Left lobe of liver (tissue), 2 donors: ENCODE measurements around the gene TBX1. TPM values are rescaled to one million over a fixed set of nuclear protein-coding genes. Genes with fewer than 3 reads are reported as not detected.
A peak's percentile ranks its signal among the peaks of the same experiment; 100 is the strongest.
"Not testable (repeated sequence)": the region's sequence is repeated elsewhere in the genome, so short reads cannot be mapped to it uniquely, and the experiment has no call there.

Experiments
- ATAC-seq: fragments of 200-7000 bp; cut with Tn5 transposase; one replicate; pipeline ENCODE4 v1.9.1; 2020; ENCODE audit warnings: mild to moderate bottlenecking, moderate library complexity
- DNase-seq: peaks from one replicate; pipeline ENCODE4 v3.0.0-alpha.2; 2020; ENCODE audit warnings: low spot score
- total RNA-seq: library from RNA; stranded (reverse); gene quantifications from one replicate; pipeline ENCODE4 v1.2.1, GENCODE V29; 2021
- donor health status: DM: no; HTN: no; CAD: no; lungs with moderate emphysema.
- donor health status: DM: no; HTN: yes; CAD: no.

TBX1 gene
- total RNA-seq, 1 donor from 2014 or later = 0.40 TPM

DNA sequence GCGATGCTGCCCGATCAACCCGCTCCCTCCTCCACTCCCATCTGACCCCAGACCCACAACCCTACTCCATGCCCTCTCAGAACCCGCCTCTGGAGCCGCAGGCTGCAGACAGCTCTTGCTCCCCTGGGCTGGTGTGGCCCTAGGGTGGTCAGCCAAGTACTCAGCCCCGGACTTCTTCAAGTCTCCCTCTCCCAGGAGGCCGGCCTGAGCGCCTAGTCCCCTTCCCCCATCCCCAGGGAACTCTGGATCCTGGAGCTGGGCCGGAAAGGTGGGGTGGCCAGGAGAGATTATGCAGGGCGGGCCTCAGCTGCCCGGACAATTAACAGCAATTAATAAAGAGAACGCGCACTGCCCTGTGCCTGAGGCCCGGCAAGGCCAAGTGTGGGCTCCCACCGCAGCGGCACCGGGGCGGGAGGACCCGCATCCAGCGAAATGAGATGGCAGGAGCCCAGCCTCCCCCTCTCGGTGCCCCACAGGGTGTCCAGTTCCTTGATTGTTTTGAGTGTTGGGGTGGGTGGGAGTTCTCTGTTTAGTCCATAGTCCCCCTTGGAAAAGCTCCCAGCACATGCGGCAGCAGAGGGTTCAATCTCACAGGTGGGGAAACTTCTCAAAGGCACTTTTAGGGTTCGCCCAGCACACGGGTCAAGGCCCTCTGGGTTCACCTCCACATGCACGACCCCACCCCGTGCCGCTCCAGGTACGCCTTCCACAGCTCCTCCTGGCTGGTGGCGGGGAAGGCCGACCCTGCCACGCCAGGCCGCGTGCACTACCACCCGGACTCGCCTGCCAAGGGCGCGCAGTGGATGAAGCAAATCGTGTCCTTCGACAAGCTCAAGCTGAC, 3.1 kb downstream of the TBX1 start:
- DNase-seq = no peak
- no peak for ATAC-seq

DNA sequence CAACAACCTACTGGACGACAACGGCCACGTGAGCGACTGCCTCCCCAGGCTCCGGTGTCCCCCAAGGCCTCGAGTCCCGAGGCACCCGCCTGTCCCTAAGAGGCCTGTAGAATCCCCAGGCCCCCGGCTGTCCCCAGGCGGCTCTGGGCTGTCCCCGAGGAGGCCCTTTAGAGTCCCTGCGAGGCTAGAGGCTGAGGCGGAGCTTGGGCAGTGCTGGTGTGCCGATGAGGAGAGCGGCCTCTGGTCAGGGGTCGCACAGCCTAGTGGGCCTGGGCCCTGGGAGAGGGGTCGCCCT, 3.7 kb downstream of the TBX1 start:
- no peak for ATAC-seq
- DNase-seq = no peak

DNA sequence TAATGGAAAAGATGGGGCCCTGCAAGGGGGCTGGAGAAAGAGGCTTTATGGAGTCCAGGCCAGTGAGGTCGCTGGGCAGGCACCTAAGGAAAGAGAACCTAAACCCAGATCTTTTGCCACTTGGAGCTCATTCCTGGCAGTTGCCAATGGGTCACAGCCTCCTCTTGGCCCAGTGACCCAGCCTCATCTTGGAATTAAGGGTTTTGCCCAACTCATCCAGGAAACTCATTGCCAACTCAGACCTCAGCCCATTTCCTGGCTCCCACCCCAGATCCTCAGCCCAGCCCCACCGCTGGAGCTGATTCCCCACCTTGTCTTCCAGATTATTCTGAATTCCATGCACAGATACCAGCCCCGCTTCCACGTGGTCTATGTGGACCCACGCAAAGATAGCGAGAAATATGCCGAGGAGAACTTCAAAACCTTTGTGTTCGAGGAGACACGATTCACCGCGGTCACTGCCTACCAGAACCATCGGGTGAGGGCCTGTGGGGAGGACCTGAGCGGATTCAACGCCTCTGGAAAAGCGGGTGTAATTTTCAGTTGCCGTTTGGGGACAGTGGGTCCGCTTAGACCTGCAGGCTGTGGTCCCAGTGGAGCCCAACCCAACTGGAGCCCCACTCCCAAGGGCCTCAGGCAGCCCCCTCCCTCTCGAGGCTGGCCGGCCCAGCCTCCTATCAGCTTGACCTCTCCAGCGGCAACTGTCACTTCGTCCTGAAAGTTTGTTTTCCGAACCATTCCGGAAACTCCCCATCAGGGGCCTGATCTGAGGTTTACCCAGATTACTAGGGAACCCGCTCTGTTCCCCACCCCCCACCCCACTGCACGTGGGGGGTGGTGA, 4.3 kb downstream of the TBX1 start:
- ATAC-seq (no peak), DNase-seq (no peak)

DNA sequence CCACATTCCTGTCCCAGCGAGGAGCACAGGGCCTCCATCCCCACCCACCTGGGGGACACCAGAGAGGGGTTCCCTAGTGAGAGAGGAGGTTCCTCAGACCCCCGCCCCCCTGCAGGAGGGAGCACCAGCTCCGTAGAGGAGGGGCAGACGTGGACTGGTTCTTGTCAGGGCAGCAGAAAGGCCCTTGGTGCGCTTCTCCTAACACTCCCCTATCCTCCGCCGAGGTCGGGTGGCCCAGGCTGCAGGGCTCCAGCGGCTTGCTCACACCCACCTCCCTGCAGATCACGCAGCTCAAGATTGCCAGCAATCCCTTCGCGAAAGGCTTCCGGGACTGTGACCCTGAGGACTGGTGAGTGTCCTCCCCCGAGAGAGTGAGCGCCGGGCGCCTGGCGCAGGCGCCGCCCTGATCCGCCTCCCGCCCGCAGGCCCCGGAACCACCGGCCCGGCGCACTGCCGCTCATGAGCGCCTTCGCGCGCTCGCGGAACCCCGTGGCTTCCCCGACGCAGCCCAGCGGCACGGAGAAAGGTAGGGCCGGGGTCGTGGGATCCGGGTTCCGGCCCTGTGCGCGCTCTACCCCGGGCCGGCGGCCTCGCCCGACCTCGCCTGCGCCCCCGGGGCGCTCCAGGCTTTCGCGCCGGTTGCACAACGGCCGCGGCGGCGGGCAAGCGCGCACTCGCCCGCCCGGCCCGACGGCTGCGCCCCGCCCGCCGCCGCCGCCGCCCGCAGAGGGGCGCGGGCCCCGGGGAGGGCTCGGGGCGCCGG, 5.1 kb downstream of the TBX1 start:
- ATAC-seq = peak; percentile 43
- no peak for DNase-seq

DNA sequence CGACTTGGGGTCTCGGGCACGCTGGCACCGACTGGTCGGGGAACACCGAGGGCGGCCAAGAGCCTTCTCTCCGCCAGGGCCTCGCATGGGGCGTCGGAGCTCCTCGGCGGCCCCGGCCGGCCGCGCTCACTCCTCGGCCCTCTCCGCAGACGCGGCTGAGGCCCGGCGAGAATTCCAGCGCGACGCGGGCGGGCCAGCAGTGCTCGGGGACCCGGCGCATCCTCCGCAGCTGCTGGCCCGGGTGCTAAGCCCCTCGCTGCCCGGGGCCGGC, 5.6 kb downstream of the TBX1 start:
- DNase-seq = no peak
- no peak for ATAC-seq

DNA sequence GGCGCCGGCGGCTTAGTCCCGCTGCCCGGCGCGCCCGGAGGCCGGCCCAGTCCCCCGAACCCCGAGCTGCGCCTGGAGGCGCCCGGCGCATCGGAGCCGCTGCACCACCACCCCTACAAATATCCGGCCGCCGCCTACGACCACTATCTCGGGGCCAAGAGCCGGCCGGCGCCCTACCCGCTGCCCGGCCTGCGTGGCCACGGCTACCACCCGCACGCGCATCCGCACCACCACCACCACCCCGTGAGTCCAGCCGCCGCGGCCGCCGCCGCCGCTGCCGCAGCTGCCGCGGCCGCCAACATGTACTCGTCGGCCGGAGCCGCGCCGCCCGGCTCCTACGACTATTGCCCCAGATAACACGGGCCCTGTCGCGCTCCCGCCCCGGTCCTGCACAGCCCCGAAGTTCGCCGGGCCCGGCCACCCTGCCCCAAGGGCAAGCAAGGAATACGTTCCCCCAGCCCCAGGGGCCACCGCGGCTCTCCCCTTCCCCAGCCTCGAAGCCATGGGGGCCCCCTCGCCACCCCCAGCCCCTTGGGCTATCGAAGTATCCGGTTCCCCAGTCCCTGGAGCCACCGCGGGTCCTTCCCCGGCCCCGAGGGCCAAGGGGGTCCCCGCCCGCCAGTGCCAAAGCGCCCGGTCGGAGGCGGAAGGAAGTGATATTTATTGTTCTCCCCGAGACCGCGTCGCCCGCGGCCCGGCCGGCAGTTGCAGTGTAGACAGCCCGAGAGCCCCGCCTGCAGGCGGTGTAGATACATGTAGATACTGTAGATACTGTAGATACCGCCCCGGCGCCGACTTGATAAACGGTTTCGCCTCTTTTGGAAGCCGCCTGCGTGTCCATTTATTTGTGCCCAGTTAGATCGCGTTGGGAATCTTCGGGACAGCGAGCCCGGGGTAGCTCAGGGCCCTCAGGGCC, 6.2 kb downstream of the TBX1 start:
- ATAC-seq (peak; percentile 82), DNase-seq (peak; percentile 60)

DNA sequence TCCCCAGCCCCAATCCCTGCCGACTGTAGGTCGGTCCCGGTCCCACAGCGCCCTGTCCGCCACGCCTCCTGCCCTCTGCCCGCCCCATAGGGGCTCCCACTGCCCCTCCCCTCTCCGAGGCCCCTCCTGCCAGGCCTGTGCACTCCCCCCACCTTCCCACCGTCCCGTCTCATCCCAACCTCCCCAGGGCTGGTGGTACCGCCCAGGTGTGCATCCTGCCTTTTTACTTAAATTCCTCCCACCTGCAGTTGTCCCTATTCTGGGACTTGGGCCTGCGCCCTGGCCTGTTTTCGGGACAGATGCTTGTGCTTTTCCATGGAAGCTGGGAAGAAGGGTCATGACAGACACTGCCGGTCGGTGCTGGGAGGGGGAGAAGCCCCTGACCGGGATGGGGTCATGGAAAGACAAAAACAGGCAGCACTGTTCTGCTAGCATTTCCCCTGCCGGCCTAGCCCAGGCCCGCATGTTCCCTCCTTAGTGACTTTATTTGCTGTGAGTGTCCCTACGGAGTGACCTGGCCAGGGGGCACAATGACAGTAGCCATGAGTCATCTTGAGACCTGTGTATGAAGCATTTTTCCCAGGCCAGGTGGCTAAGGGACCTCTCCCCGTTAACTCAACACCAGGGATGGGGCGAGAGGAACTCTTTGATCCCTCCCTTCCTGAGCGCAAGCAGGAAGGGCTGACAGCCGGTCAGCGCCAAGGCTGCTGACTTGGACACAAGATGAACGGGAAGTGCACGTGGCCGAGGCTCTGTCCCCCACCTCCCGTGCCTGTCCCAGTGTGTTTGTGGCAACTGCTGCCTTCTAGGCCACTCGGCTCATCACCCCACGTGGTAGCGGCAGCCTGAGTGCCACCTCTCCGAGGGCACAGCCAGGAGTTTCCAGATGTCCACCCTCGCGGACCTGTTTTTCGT, 7.1 kb downstream of the TBX1 start:
- ATAC-seq = peak; percentile 32
- DNase-seq = no peak

DNA sequence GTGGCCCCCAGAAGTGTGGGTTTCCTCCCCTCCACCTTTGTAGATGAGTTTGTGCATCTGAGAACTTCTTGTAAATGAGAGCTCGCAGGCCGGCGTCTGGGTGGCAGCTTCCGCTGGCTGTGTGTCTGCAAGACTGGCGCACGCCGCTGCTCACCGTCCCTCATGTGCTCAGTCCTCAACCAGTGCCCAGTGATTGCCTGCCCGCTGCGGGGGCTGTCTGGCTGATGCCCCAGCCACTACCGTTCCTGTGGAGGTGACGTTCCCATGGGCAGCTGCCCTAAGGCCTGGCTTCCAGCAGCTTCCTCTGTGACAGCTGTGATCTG, 8.8 kb downstream of the TBX1 start:
- DNase-seq = no peak
- no peak for ATAC-seq

DNA sequence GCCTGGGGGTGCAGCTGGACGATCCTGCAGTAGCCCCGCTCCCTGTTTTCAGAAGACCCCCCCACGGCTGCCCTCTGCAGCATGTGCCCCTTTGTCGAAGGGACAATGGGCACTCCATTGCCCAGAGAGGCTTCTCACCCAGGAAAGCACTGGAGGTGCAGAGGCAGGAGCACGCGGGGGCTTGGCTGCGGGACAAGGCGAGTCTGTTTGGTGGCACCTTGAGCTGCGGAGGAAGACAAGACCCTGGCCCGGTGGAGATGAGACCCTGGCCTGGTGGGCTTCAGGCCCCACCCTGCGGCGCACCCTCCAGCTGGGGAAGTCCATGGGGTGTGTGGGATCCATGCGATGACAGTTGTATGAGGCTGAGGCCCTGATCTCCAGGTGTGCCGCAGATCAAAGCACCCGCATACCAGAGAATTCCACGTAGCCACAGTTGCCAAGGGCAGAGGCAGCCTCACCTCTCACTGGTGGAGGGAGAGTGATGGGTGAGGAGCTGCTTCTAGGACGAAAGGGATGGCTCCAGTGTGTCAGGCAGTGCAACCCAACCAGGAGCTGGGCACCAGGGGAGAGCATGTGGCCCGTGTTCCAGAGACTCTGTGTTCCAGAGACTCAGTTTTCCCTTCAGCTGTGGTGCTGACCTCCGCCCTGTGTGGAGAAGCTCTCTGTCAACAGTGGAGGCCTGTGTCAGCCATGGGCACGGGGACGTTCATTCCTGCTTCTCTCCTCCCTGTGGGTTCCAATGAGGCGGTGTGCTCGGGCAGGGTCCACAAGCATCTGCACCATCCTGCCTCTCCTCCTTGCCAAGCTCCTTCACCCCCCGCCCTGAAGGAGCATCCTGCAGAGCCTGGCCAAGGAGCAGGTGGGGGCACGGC, 10.0 kb downstream of the TBX1 start:
- ATAC-seq = no peak
- no peak for DNase-seq

DNA sequence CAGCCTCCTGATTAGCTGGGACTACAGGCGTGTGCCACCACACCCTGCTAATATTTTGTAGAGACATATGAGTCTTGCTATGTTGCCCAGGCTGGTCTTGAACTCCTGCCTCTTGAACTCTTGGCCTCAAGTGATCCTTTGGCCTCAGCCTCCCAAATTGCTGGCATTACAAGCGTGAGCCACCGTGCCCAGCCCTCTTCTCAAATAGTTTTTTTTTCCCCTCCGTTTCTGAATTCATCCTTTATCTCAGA, 11.8 kb downstream of the TBX1 start:
- ATAC-seq = no peak
- DNase-seq = no peak

DNA sequence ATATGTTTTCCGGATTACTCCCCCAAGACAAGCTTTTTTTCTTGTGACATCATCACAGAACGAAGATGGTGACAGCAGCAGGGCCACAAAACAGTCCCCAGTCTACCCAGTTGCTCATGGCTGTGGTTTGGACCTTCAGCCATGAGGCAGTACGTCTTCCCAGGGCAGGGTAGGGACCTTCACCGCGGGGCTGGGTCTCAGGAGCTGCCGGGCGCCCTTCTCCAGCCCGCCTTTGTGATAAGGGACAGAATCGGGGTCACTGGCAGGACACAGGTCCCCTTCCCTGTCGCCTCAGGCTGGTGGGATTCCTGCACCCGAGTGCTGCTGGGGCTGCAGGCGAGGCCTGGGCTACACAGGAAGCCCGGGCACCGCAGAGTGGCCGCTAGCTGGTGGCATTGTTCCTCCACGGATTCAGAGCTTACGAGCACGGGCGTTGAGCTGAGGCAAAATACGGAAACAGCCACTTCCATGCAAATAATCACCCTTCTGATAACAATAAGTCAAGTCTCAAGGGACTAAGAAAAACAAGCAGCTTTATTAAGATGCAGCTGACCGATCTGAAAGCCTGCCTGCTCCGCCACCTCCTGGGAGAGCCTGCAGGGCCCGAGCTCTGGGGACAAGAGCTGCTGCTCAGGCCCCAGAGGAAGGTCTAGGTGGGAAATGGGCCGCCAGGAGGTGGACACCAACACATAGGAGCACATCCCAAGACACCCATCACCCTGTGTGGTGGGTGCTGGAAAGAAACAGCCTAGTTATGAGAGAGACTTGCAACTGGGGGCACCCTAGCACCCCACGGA, 12.3 kb downstream of the TBX1 start:
- ATAC-seq (peak; percentile 26), DNase-seq (no peak)

DNA sequence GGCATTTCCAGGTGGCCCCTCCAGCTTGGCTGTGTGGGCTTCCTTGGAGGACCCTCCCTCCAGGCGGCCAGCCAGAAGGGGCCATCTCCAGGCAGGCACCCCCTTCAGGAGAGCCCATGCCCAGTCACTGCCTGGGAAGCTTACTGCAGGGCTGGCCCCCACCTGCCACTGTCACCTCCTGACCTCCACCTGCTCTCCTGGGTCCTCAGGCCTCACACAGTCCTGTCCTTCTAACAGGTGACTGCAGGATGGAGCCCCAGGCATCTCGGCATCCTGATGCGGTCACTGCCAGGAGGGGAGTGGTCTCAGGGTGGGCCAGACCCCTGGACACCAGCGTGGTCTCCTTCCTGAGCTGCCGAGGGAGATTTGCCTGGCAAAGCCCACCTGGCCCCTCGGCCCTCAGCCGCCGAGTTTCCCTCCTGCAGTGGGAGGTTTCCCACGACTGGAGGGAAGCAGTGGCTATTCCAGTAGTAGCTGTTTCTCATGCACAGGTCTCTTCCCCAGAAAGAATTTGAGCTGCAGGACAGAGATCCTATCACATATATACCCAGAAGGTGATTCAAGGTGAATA, 13.0 kb downstream of the TBX1 start:
- no peak for DNase-seq

DNA sequence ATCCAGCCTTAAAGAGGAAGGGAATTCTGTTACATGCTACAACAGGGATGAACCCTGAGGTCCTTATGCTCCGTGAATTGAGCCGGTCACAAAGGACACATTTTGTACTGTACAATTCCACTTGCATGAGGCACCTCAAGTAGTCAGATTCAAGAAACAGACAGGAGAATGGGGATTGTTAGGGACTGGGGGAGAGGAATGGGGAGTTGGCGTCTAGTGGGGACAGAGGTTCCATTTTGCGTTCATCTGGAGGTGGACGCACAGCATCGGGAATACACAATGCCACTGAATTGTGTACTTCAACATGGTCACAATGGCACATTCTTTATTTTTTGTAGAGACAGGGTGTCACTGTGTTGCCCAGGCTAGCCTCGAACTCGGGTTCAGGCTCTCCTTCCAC, 14.1 kb downstream of the TBX1 start:
- DNase-seq (no peak), ATAC-seq (no peak)

More for the DNA sequence above, 13.0 kb downstream of the TBX1 start:
- ATAC-seq = no peak

DNA sequence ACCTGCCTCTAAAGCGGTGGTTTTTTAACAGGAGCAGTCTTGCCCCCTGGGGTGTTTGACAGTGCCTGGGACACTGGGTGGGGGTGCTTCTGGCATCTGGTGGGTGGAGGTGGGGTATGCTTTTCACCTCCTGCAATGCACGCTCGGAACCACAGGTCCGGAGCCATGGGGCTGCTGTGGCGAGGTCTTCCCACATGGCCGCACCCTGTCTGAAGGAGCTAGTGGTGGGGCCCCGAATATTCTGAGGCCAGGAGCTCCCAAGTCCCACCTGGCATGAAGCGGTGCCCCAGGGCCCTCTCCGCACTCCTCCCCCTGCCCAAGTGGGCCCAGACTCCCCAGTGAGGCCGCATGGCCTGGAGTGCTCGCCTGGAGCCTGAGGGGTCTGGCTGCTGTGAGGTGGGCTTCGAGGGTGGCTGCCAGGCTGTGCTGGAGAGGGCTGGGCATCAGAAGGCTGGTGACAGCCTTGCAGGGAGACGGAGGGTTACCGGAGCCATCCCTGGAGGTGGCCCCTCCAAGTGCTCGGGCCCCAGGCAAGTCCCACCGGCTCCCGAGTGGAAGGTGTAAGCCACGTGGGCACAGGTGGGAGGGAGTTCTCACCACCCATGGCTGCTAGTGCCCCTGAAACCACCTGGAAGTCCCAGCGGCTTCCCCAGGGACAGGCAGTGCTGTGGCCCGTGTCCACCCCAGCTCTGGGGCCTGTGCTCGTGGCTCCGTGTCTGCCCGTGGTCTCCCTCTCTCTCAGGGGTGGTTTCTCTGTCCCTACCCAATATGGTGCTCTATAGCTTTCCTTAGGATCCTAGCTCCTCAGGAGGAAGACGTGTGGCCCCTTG, 15.1 kb downstream of the TBX1 start:
- ATAC-seq (no peak), DNase-seq (no peak)

DNA sequence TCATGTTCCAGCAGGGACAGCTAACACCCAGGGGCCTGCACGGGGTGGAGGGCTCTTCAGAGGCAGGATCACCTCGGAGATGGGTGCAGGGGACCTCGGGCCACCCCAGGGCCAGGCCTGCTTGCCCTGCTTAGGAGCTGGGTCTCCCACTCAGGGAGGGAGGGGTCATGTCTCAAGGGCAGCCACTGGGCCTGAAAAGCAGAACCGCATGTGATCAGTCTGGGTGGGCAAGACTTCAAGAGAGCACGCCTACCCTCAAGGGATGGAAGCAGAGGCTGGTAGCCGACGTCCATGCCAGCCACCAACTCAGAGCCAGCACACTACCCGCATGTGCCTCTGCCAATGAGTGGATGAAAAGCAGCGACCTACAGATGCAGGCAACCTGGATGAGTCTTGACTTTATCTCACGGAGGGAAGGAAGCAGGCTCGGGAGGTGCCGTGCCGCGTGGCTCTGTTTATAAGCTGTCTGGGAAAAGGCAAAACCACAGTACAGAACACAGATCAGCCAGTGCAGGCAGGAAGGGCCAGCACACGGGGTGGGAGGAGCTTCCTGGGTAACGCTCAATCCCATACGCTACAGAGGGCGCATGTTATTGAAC, 16.0 kb downstream of the TBX1 start:
- ATAC-seq = no peak

DNA sequence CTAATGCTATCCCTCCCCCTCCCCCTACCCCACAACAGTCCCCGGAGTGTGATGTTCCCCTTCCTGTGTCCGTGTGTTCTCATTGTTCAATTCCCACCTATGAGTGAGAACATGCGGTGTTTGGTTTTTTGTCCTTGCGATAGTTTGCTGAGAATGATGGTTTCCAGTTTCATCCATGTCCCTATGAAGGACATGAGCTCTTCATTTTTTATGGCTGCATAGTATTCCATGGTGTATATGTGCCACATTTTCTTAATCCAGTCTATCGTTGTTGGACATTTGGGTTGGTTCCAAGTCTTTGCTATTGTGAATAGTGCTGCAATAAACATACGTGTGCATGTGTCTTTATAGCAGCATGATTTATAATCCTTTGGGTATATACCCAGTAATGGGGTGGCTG, 16.6 kb downstream of the TBX1 start:
- ATAC-seq, DNase-seq: not testable (repeated sequence)

More for the DNA sequence above, 16.0 kb downstream of the TBX1 start:
- no peak for DNase-seq

DNA sequence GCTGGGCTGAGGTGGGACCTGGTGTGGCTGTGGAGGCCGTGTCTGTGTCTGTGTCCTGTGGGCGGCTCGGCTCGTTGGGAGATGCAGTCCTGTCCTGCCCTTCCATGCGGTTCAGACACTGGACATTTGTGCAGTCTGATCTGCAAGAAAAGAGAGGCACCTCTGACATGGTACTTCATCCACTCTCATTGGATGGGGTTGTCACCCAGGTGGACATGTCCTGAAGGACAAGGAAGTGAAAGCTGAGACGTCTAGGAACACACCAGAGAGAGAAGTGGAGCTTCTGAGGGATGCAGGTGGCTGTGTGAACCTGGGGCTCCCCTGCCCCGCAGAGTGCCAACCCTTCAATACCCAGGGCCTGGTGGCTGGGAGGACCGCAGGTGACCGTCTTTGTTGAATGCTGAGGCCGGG, 18.4 kb downstream of the TBX1 start:
- no peak for ATAC-seq
- DNase-seq = no peak
